Smooth muscle cell (in vitro differentiated cells): ENCODE measurements around the gene SLC9A5. TPM values are rescaled to one million over a fixed set of nuclear protein-coding genes. Genes with fewer than 3 reads are reported as not detected.

ENCODE experiments used
- DNase-seq: peaks from one replicate; lab custom pipeline; 2025; ENCODE audit not compliant: unreplicated experiment; lab: John Stamatoyannopoulos, UW
- H2AFZ ChIP-seq: fragments of 200-600 bp; sonication (generic); 2 replicates; pipeline ENCODE4 v1.6.0; 2016; ENCODE audit warnings: antibody characterized with exemption, low read depth, mild to moderate bottlenecking
- H3F3A ChIP-seq: fragments of 200-600 bp; sonication (generic); 2 replicates; pipeline ENCODE4 v1.6.0; 2017; ENCODE audit warnings: antibody characterized with exemption, low read depth
- H3K27ac ChIP-seq: fragments of 200-600 bp; sonication (generic); 2 replicates; pipeline ENCODE4 v1.5.1; 2016; ENCODE audit warnings: low read depth, mild to moderate bottlenecking
- H3K27me3 ChIP-seq: fragments of 200-600 bp; sonication (generic); 2 replicates; pipeline ENCODE4 v1.6.1; 2016; ENCODE audit warnings: low read depth, mild to moderate bottlenecking
- H3K36me3 ChIP-seq: fragments of 200-600 bp; sonication (generic); 2 replicates; pipeline ENCODE4 v1.5.1; 2016; ENCODE audit warnings: low read depth
- H3K4me1 ChIP-seq: fragments of 200-600 bp; sonication (generic); 2 replicates; pipeline ENCODE4 v1.5.1; 2016; ENCODE audit warnings: low read depth
- H3K4me2 ChIP-seq: fragments of 200-600 bp; sonication (generic); 2 replicates; pipeline ENCODE4 v1.6.0; 2016; ENCODE audit warnings: mild to moderate bottlenecking
- H3K4me3 ChIP-seq: fragments of 200-600 bp; sonication (generic); 2 replicates; pipeline ENCODE4 v1.5.1; 2016; ENCODE audit warnings: mild to moderate bottlenecking
- H3K79me2 ChIP-seq: fragments of 200-600 bp; sonication (generic); 2 replicates; pipeline ENCODE4 v1.6.0; 2016; ENCODE audit warnings: low read depth, mild to moderate bottlenecking
- H3K9ac ChIP-seq: fragments of 200-600 bp; sonication (generic); 2 replicates; pipeline ENCODE4 v1.6.0; 2016; ENCODE audit warnings: low read depth
- H3K9me3 ChIP-seq: fragments of 200-600 bp; sonication (generic); replicated peaks from 2 replicates; pipeline ENCODE4 v1.5.1; 2016; ENCODE audit warnings: low read depth
- H4K20me1 ChIP-seq: fragments of 200-600 bp; sonication (generic); 2 replicates; pipeline ENCODE4 v1.6.0; 2016; ENCODE audit warnings: low read depth
- WGBS: methylation state at CpG from one replicate; pipeline ENCODE4 v1.1.7; 2016; ENCODE audit warnings: low lambda C conversion rate; 5-methylcytosine and 5-hydroxymethylcytosine counted together
- polyA plus RNA-seq: library from polyadenylated mRNA; unstranded; fragments of >200 nt; fragmentation: Nextera tagmentation; extraction: Ambion mirVana; gene quantifications from 2 replicates; pipeline ENCODE4 v1.2.1, GENCODE V29; 2016
- total RNA-seq: library from RNA; depleted of rRNA; stranded (reverse); fragments of >200 nt; gene quantifications from 2 replicates; pipeline ENCODE4 v1.2.3, GENCODE V29; 2014
- TF ChIP-seq, protein P1 (sequence below): fragments of 200-600 bp; sonication (generic); IDR thresholded peaks from 2 replicates; pipeline ENCODE4 v1.5.1; 2017; ENCODE audit warnings: borderline replicate concordance, mild to moderate bottlenecking, antibody characterized with exemption; ENCODE audit not compliant: insufficient read depth, poor library complexity, severe bottlenecking

The SLC9A5 gene, protein sequence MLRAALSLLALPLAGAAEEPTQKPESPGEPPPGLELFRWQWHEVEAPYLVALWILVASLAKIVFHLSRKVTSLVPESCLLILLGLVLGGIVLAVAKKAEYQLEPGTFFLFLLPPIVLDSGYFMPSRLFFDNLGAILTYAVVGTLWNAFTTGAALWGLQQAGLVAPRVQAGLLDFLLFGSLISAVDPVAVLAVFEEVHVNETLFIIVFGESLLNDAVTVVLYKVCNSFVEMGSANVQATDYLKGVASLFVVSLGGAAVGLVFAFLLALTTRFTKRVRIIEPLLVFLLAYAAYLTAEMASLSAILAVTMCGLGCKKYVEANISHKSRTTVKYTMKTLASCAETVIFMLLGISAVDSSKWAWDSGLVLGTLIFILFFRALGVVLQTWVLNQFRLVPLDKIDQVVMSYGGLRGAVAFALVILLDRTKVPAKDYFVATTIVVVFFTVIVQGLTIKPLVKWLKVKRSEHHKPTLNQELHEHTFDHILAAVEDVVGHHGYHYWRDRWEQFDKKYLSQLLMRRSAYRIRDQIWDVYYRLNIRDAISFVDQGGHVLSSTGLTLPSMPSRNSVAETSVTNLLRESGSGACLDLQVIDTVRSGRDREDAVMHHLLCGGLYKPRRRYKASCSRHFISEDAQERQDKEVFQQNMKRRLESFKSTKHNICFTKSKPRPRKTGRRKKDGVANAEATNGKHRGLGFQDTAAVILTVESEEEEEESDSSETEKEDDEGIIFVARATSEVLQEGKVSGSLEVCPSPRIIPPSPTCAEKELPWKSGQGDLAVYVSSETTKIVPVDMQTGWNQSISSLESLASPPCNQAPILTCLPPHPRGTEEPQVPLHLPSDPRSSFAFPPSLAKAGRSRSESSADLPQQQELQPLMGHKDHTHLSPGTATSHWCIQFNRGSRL
- total RNA-seq (2.1 and 3.8 TPM in 2 replicates), polyA plus RNA-seq (6.9 and 9.1 TPM in 2 replicates)

DNA sequence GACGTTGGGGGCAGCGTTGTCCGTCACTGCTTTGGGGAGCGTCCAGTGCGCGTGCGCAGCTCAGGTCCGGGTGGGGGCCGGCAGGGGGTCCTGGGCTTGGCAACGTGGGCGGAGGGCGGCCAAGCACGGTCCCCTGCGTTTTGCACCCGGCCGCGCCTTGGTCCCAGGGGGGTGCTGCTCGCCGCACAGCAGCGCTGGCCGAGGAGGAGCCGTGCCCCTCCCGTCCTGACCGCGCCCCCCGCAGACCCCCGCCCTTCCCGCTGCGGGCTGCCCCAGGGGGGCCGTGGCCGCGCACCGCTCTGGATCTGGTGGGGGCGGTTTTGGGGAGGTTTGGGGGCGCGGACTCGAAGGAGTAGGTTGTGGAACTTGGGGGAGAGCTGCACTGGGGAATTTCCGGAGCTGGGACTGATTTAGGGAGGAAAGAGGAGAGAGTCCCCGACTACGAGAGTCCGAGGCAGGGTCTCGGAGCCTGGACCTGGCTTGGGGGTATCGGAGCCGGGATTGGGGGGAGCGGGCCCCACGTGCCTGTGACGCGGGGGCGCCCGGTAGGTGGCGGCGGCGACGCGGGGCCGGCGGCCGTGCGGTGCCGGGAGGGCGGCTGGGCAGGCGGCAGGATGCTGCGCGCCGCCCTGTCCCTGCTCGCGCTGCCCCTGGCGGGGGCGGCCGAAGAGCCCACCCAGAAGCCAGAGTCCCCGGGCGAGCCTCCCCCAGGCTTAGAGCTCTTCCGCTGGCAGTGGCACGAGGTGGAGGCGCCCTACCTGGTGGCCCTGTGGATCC lies at the start of gene SLC9A5:
TSS of gene SLC9A5 (plus strand) at position 579 of the 777 bp plus-strand sequence. CDS start at position 615, 36 bp downstream.
- no peaks in the 10 kb centered on the region for H4K20me1 ChIP-seq
- no peak within 1 kb of the TSS for H2AFZ ChIP-seq
- DNase-seq, result no peak
- no peaks in the 10 kb centered on the region for H3K27me3 ChIP-seq
- peak within 1 kb of the TSS; percentile 71 for H3K4me3 ChIP-seq
- H3K4me2 ChIP-seq, result peak within 1 kb of the TSS; percentile 99
- TF ChIP-seq, protein P1, sequence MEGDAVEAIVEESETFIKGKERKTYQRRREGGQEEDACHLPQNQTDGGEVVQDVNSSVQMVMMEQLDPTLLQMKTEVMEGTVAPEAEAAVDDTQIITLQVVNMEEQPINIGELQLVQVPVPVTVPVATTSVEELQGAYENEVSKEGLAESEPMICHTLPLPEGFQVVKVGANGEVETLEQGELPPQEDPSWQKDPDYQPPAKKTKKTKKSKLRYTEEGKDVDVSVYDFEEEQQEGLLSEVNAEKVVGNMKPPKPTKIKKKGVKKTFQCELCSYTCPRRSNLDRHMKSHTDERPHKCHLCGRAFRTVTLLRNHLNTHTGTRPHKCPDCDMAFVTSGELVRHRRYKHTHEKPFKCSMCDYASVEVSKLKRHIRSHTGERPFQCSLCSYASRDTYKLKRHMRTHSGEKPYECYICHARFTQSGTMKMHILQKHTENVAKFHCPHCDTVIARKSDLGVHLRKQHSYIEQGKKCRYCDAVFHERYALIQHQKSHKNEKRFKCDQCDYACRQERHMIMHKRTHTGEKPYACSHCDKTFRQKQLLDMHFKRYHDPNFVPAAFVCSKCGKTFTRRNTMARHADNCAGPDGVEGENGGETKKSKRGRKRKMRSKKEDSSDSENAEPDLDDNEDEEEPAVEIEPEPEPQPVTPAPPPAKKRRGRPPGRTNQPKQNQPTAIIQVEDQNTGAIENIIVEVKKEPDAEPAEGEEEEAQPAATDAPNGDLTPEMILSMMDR, result no peak
- peaks cover 30% of the 10 kb centered on the region for H3K4me1 ChIP-seq
- peaks cover 5% of the 10 kb centered on the region for H3K79me2 ChIP-seq
- H3K9ac ChIP-seq, result peak within 1 kb of the TSS; percentile 69
- H3K9me3 ChIP-seq, result no peaks in the 10 kb centered on the region
- no peak within 1 kb of the TSS for H3K27ac ChIP-seq
- peaks cover 31% of the 10 kb centered on the region for H3F3A ChIP-seq
- no peaks in the 10 kb centered on the region for H3K36me3 ChIP-seq
- 3% methylated on average over 46 of the region's 75 CpGs for WGBS

DNA sequence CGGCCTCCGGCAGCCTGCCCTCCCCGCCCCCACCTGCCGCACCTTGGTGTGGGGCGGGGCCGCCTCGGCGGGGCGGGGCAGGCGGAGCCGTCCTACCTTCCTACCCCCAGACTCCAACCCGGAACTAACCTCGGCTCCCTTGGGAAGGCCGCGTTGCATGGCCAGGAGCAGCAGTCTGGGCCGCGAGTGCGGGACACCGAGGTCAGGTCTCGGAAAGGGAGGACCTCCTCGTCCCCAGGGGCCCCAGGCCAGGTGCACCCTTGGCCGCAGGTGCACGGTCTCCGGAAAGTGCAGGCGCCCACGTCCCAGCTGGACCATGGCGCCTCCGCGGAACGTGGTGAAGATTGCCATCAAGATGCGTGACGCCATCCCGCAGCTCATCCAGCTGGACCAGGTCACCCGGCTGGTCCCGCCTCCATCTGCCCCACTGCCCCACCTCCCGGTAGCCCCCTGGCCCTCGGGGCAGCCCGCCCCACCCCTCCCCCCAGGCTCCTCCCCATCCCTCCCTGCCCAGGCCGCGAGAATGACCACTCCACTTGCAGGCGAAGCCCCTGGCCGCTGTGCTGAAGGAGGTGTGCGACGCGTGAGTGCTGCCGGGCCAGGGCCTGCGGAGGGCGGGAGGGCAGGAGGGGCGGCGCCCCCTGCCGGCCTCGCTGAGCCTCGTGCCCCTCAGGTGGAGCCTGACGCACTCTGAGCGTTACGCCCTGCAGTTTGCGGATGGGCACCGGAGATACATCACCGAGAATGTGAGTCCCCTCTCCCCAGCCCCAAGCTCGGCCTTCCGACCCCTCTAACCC lies 49.6 kb upstream of the SLC9A5 start, which contains the start of gene ELMO3:
TSS of gene ELMO3 (plus strand) at position 121 of the 797 bp plus-strand sequence. CDS start at position 317, 196 bp downstream.
- Histone ChIP-seq H3K9ac (no peak within 1 kb of the TSS), H3K4me1 (no peaks in the 10 kb centered on the region), H3K4me3 (peak within 1 kb of the TSS; percentile 34), H3K36me3 (no peaks in the 10 kb centered on the region), H3K4me2 (peak within 1 kb of the TSS; percentile 73), H3K79me2 (peaks cover 2% of the 10 kb centered on the region), H3K9me3 (no peaks in the 10 kb centered on the region), H2AFZ (no peak within 1 kb of the TSS), H3K27me3 (no peaks in the 10 kb centered on the region), H4K20me1 (peaks cover 31% of the 10 kb centered on the region), H3F3A (peaks cover 7% of the 10 kb centered on the region), H3K27ac (no peak within 1 kb of the TSS)
- TF ChIP-seq, protein P1, result peak; percentile 56
- DNase-seq, result no peak
- 21% methylated on average over 26 of the region's 61 CpGs for WGBS

DNA sequence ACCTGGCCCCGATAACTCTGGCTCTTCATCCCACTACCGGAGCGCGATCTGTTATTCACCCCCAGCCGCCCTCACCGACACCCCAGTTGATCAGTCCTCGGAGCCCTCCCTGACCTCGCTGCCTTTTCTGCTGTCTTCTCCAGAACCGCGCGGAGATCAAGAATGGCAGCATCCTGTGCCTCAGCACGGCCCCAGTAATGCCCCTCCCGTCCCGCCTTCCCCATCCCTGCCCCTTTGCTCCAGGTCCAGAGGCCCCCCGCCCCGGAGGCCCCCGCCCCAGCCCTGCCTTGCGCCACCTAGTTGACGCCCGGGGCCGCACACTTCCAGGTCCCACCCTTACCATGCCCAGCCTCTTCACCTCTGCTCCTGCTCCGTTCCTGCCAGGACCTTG lies 49.0 kb upstream of the SLC9A5 start:
- no peak for DNase-seq
- Histone ChIP-seq H3K4me3 (peak overlapping the region; percentile 34), H3K4me2 (peak overlapping the region; percentile 73), H3K9me3 (no peaks in the 10 kb centered on the region), H3K36me3 (no peaks in the 10 kb centered on the region), H3K27me3 (no peaks in the 10 kb centered on the region), H3F3A (peaks cover 7% of the 10 kb centered on the region), H3K27ac (no peak overlapping the region), H3K9ac (no peak overlapping the region), H4K20me1 (peaks cover 31% of the 10 kb centered on the region), H3K4me1 (no peaks in the 10 kb centered on the region), H3K79me2 (no peaks in the 10 kb centered on the region), H2AFZ (no peak overlapping the region)
- 19% methylated on average over 17 of the region's 22 CpGs for WGBS
- TF ChIP-seq, protein P1, result peak; percentile 3
